ENCODE results near the gene P2RX4.
"Not testable (repeated sequence)": the region's sequence is repeated elsewhere in the genome, so short reads cannot be mapped to it uniquely, and the experiment has no call there.

The P2RX4 gene

DNA sequence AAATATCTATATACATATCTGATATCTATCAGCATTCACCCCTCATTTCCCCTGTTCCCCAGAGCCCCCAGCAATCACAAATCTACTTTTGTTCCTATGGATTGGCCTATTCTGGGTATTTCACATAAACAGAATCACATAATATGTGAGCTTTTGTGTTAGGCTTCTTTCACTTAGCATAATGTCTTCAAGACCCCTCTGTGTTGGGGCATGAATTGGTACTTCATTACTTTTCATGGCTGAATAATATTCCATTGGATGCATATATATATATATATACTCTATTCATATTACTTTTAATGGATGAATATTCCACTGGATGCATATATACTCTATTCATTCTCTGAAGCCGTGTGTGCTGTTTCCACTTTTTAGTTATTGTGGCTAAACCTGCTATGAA is 57.9 kb downstream of the P2RX4 start:
- TF ChIP-seq CTCF (conservative IDR thresholded peaks at IDR 0.05) = no peak
- no peak for TF ChIP-seq ZFX (IDR thresholded peaks at IDR 0.05)
- H3K27ac ChIP-seq = no peak overlapping the region

DNA sequence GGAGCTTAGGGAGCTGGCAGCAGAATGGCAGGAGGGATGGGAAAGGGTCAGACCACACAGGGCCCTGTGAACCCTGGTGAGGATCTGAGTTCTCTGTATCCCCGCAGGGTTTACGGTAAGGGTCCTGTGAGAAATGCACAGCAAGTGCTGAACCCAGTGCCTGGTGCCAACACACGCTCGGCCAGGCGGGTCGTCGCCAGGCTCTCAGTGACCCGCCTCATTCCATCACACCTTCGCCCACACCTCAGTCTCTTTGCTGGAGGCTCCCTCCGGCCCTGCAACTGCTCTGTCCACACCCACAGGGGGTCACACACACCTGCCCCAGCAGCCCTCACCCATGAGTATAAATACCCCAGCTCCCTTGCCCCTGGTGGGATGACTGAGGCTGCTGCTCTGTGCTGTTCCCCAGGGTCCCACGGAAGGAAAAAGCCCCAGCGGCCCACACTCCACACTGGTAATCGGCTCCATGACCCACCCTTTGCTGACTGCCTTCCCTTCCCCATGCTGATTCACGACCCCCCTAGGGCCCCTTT is 63.5 kb downstream of the P2RX4 start:
- H3K27ac ChIP-seq = no peak overlapping the region

DNA sequence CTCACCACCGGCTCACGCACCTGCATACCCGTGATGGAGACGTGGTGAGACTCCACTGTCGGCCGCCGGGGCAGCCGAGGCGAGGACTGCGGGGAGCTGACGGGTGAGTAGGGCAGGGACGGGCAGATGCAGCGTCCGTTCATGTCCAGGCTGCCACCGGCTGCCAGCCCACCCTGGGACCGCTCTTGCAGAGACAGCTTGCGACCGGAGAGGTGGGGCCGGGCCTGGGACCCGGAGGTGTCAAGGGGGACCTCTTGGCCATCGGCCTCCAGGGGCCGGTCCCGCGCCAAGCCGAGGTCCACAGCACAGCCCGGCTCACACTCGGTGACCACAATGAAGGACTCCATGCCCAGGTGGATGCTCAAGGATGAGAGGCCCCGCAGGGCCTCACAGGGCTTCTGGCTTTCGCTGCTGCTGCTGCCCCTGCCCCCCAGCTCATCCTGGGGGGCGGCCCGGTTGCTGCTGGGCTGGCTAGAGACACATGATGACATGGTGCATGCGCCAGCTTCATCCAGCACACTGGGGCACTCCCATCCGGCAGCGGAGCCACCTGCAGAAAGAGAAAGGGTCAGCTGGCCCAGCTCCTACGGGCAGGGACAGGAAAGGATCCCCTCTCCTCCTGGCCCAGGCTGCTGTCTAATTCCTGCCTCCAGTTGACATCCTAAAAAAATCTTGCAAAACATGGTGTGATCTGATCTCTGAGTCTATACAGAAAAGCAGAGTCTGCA is 64.3 kb downstream of the P2RX4 start:
- no peak for TF ChIP-seq ZFX (IDR thresholded peaks at IDR 0.05)
- TF ChIP-seq CTCF (conservative IDR thresholded peaks at IDR 0.05) = no peak
- H3K27ac ChIP-seq = no peak overlapping the region

More for the DNA sequence above, 63.5 kb downstream of the P2RX4 start:
- TF ChIP-seq ZFX (IDR thresholded peaks at IDR 0.05) = no peak
- no peak for TF ChIP-seq CTCF (conservative IDR thresholded peaks at IDR 0.05)

DNA sequence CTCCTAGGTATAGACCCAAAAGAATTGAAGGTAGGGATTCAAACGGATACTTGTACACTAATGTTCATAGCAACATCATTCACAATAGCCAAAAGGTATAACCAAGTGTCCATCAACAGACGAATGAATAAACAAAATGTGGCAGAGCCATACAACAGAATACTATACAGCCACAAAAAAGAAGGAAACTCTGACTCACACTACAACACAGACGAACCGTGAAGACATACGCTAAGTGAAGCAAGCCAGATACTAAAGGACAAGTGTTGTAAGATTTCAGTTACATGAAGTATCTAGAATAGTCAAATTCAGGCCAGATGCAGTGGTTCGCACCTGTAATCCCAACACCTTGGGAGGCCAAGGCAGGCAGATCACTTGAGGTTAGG is 67.4 kb downstream of the P2RX4 start:
- TF ChIP-seq ZFX (IDR thresholded peaks at IDR 0.05) (no peak), CTCF (conservative IDR thresholded peaks at IDR 0.05) (no peak)

DNA sequence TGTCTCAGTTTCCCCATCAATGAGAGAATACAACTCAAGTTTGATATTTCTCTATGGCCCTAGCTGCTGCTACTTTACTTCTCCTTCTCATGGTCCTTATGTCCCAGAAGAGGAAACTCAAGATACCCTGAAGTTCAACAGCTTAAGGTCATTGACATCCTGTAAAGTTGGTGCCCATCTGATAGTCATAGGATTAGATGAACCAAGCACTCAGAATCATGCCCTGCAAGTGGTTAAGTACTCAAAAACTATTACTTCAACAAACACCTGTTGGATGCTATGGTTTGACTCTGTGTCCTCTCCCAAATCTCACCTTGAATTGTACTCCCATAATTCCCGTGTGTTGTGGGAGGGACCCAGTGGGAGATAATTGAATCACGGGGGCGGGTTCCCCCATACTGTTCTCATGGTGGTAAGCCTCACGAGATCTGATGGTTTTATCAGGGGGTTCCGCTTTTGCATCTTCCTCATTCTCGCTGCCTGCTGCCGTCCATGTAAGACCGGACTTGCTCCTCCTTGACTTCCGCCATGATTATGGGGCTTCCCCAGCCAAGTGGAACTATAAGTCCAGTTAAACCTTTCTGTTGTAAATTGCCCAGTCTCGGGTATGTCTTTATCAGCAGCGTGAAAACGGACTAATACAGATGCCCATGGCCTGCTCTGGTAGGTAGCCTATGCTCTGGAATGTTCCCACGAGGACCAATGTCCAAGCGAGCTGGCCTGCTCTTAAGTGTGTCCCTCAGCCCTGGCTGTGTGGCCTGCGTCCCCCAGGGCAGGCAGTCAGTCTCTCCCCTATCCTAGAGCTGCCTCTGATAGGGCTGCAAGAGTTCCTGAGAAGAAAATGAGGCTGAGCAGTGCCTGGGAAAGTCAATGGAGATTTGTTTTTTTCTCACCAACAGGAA is 68.5 kb downstream of the P2RX4 start:
- TF ChIP-seq CTCF (conservative IDR thresholded peaks at IDR 0.05) = no peak
- TF ChIP-seq ZFX (IDR thresholded peaks at IDR 0.05) = no peak
- no peak overlapping the region; the same call in 1 of the 2 replicates for H3K27ac ChIP-seq

More for the DNA sequence above, 67.4 kb downstream of the P2RX4 start:
- H3K27ac ChIP-seq = no peak overlapping the region

DNA sequence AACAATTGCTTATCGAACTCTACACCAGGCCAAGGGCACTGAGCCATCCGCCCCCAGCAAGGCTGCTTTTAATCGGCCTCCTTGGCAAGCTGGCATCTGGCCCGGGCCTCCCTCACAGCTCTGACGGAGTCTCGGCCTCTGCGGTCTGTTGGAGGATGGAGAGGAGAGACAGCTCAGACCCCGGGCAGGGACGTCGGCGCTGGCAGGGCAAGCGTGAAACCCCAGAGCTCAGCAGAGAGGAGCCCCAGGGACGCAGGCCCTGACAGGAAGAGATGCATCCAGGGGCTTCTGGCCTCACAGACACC is 69.1 kb downstream of the P2RX4 start:
- TF ChIP-seq ZFX (IDR thresholded peaks at IDR 0.05) (no peak), CTCF (conservative IDR thresholded peaks at IDR 0.05) (no peak)
- H3K27ac ChIP-seq = no peak overlapping the region; the same call in 1 of the 2 replicates

DNA sequence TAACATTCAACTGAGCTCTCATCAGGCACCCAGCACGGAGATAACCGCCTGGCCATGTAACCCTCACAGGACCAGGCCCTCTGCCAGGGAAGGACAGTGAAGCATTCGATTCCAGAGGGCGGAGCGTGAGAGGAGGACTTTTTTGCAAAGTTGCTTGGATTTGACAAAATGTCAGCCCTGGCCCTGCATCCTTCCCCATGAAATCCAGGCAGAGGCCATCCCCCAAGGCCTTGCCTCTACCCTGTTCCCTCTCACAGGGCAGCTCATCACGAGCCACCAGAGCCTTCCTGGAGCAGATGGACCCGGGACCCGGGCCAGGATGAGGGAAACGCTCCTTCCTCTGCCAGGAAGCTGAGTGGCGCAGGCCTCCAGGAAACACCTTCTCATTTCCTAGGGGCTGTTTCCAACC is 69.6 kb downstream of the P2RX4 start:
- H3K27ac ChIP-seq = no peak overlapping the region; the same call in 1 of the 2 replicates
- TF ChIP-seq ZFX (IDR thresholded peaks at IDR 0.05) = no peak
- no peak for TF ChIP-seq CTCF (conservative IDR thresholded peaks at IDR 0.05)

GRCh38 chr12:121280531-121280930 is 70.6 kb downstream of the P2RX4 start:
- H3K27ac ChIP-seq = not testable (repeated sequence)

DNA sequence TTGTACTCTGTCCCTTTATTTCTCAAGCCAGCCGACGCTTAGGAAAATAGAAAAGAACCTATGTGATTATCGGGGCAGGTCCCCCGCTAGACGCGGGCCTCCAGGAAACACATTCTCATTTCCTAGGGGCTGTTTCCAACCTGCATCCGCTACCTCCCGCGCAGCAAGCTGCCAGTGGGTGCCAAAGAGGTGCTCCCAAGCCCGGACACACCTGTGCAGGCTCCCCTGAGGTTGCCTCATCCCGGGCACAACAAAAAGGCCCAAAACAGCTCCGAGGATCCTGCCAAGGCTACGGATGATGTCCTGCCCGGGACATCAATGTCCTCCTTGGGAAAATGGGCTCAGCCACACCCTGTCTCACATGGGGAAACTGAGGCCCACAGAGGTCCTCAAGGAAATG is 71.2 kb downstream of the P2RX4 start:
- H3K27ac ChIP-seq = not testable (repeated sequence)

Data from C4-2B (cell line).